GM21619 (cell line): Measurements from ENCODE around the gene MAMLD1.

Source experiments
- ATAC-seq: cut with Tn5 transposase; IDR thresholded peaks from one replicate; pipeline ENCODE4 v1.9.1; 2021; ENCODE audit not compliant: unreplicated experiment

Gene MAMLD1

GRCh38 chrX:150495496-150495895, 132.4 kb downstream of the MAMLD1 start:
- no peak for ATAC-seq

- ATAC-seq: no peak
Observed at GRCh38 chrX:150499240-150499639, 136.1 kb downstream of the MAMLD1 start.

- no peak for ATAC-seq
Observed at GRCh38 chrX:150502091-150502490, 139.0 kb downstream of the MAMLD1 start.

GRCh38 chrX:150502979-150503897, 140.1 kb downstream of the MAMLD1 start:
- ATAC-seq: no peak

- no peak for ATAC-seq
Observed at GRCh38 chrX:150503898-150504219, 140.7 kb downstream of the MAMLD1 start.

GRCh38 chrX:150504397-150505182, 141.5 kb downstream of the MAMLD1 start:
- ATAC-seq: no peak

GRCh38 chrX:150506020-150506419, 142.9 kb downstream of the MAMLD1 start:
- no peak for ATAC-seq

GRCh38 chrX:150506486-150506885, 143.4 kb downstream of the MAMLD1 start:
- no peak for ATAC-seq

- ATAC-seq: no peak
Observed at GRCh38 chrX:150507251-150507856, 144.2 kb downstream of the MAMLD1 start.

GRCh38 chrX:150508018-150508417, 144.9 kb downstream of the MAMLD1 start:
- no peak for ATAC-seq

- no peak for ATAC-seq
Observed at GRCh38 chrX:150508451-150509367, 145.6 kb downstream of the MAMLD1 start.

- no peak for ATAC-seq
Observed at GRCh38 chrX:150509703-150510102, 146.6 kb downstream of the MAMLD1 start.

GRCh38 chrX:150512461-150512901, 149.4 kb downstream of the MAMLD1 start:
- ATAC-seq: no peak

- no peak for ATAC-seq
Observed at GRCh38 chrX:150513544-150513943, 150.4 kb downstream of the MAMLD1 start.

- ATAC-seq: no peak
Observed at GRCh38 chrX:150514462-150514861, 151.3 kb downstream of the MAMLD1 start.

- ATAC-seq: no peak
Observed at GRCh38 chrX:150515801-150516200, 152.7 kb downstream of the MAMLD1 start.

- no peak for ATAC-seq
Observed at GRCh38 chrX:150517303-150517910, 154.3 kb downstream of the MAMLD1 start.

GRCh38 chrX:150522494-150522893, 159.4 kb downstream of the MAMLD1 start:
- ATAC-seq: no peak

- no peak for ATAC-seq
Observed at GRCh38 chrX:150525061-150525919, 162.2 kb downstream of the MAMLD1 start.
